CD14-positive monocyte (primary cell): Measurements from ENCODE around the gene FSD1. TPM values are rescaled to one million over a fixed set of nuclear protein-coding genes. Genes with fewer than 3 reads are reported as not detected.

Source experiments
- DNase-seq, 3 donors: peaks; one replicate each; pipeline ENCODE4 v3.0.0-alpha.2; 2011 to 2022
- H2AFZ ChIP-seq: 2 replicates; pipeline ENCODE4 v1.6.0; 2012; ENCODE audit warnings: mild to moderate bottlenecking, low read depth, low read length, inconsistent platforms; ENCODE audit not compliant: insufficient read depth, poor library complexity, severe bottlenecking
- H3K27ac ChIP-seq, 2 donors: 1 replicate in 1 of 2; 2 replicates in 1 of 2; pipeline ENCODE4 v1.5.1; 2012 to 2013; ENCODE audit warnings: low read length in 2 of 2, control low read depth in 1 of 2, inconsistent platforms in 1 of 2, low read depth in 1 of 2, mild to moderate bottlenecking in 1 of 2
- H3K27me3 ChIP-seq, 2 donors: one replicate each; pipeline versions ENCODE4 v1.6.0 to v1.6.1; 2011 to 2013; ENCODE audit warnings: low read length in 2 of 2; ENCODE audit not compliant: control insufficient read depth in 2 of 2, insufficient read depth in 2 of 2
- H3K36me3 ChIP-seq, 2 donors: replicated peaks in 1 of 2; 1 replicate in 1 of 2; 2 replicates in 1 of 2; pipeline versions ENCODE4 v1.5.1 to v1.6.1; 2012 to 2013; ENCODE audit warnings: low read length in 2 of 2, control low read depth in 1 of 2, inconsistent platforms in 1 of 2, mild to moderate bottlenecking in 1 of 2; ENCODE audit not compliant: insufficient read depth in 2 of 2, control insufficient read depth in 1 of 2
- H3K4me1 ChIP-seq, 2 donors: 1 replicate in 1 of 2; 2 replicates in 1 of 2; pipeline versions ENCODE4 v1.5.1 to v1.6.1; 2012 to 2013; ENCODE audit warnings: low read length in 2 of 2, control low read depth in 1 of 2, inconsistent platforms in 1 of 2, mild to moderate bottlenecking in 1 of 2, moderate library complexity in 1 of 2; ENCODE audit not compliant: insufficient read depth in 2 of 2, control insufficient read depth in 1 of 2
- H3K4me2 ChIP-seq: replicated peaks from 2 replicates; pipeline ENCODE3; 2012; ENCODE audit warnings: low read length, moderate library complexity, mild to moderate bottlenecking; ENCODE audit not compliant: poor library complexity, severe bottlenecking; ENCODE audit errors: extremely low read depth
- H3K4me3 ChIP-seq, 3 experiments: fragments of 200-600 bp in 1 of 3; sonication (generic) in 1 of 3; replicated peaks in 1 of 3; 1 replicate in 2 of 3; 2 replicates in 1 of 3; pipeline ENCODE4 v1.5.1; 2011 to 2013; ENCODE audit warnings: low read length in 3 of 3, mild to moderate bottlenecking in 3 of 3, control low read depth in 2 of 3, low read depth in 2 of 3, inconsistent platforms in 1 of 3, moderate library complexity in 1 of 3
- H3K79me2 ChIP-seq: 2 replicates; pipeline ENCODE4 v1.6.0; 2012; ENCODE audit warnings: mild to moderate bottlenecking, control low read depth, inconsistent platforms, low read length, moderate library complexity; ENCODE audit not compliant: insufficient read depth
- H3K9ac ChIP-seq: 2 replicates; pipeline ENCODE4 v1.6.0; 2017; ENCODE audit warnings: low read length, mild to moderate bottlenecking; ENCODE audit not compliant: insufficient read depth, poor library complexity, severe bottlenecking
- H3K9me3 ChIP-seq, 2 donors: replicated peaks in 1 of 2; 1 replicate in 1 of 2; 2 replicates in 1 of 2; pipeline versions ENCODE4 v1.5.1 to v1.6.1; 2012 to 2013; ENCODE audit warnings: low read length in 2 of 2, control low read depth in 1 of 2; ENCODE audit not compliant: control insufficient read depth in 1 of 2, insufficient read depth in 1 of 2
- H4K20me1 ChIP-seq: 2 replicates; pipeline ENCODE4 v1.6.0; 2012; ENCODE audit warnings: mild to moderate bottlenecking, low read length, control low read depth, moderate library complexity; ENCODE audit not compliant: insufficient read depth
- H3K27ac Mint-ChIP-seq, 7 donors: one replicate each; pipeline ENCODE4 v1.8.0; 2020; ENCODE audit warnings: mild to moderate bottlenecking in 7 of 7, mixed read lengths in 7 of 7, moderate library complexity in 6 of 7, inconsistent platforms in 2 of 7
- H3K27me3 Mint-ChIP-seq, 3 donors: one replicate each; pipeline ENCODE4 v1.8.0; 2021 to 2022; ENCODE audit warnings: low read depth in 3 of 3, mild to moderate bottlenecking in 3 of 3, mixed read lengths in 3 of 3, moderate library complexity in 3 of 3, inconsistent platforms in 1 of 3
- H3K36me3 Mint-ChIP-seq, 2 donors: one replicate each; pipeline ENCODE4 v1.8.0; 2020; ENCODE audit warnings: mixed read lengths in 2 of 2, inconsistent platforms in 1 of 2, mild to moderate bottlenecking in 1 of 2
- H3K4me1 Mint-ChIP-seq: one replicate; pipeline ENCODE4 v1.8.0; 2020; ENCODE audit warnings: mild to moderate bottlenecking, mixed read lengths
- H3K4me3 Mint-ChIP-seq, 2 donors: one replicate each; pipeline ENCODE4 v1.8.0; 2020; ENCODE audit warnings: mild to moderate bottlenecking in 2 of 2, mixed read lengths in 2 of 2, moderate library complexity in 1 of 2
- H3K9me3 Mint-ChIP-seq, 7 donors: one replicate each; pipeline ENCODE4 v1.8.0; 2020 to 2022; ENCODE audit warnings: mixed read lengths in 7 of 7, mild to moderate bottlenecking in 6 of 7, moderate library complexity in 6 of 7, inconsistent platforms in 2 of 7
- CTCF ChIP-seq: fragments of 200-600 bp; IDR thresholded peaks from one replicate; pipeline ENCODE4 v1.8.0; 2022; ENCODE audit warnings: antibody characterized with exemption, mild to moderate bottlenecking
- WGBS: methylation state at CpG from one replicate; pipeline ENCODE4 v1.1.5; 2013; ENCODE audit warnings: missing lambda C conversion rate; ENCODE audit not compliant: insufficient coverage; 5-methylcytosine and 5-hydroxymethylcytosine counted together
- intact Hi-C, 2 donors: fragments of 100-400 bp; cut with micrococcal nuclease; formaldehyde crosslinking; loops; one replicate each; pipeline versions ENCODE4 v1.15.0 to v1.15.1; 2023
- polyA plus RNA-seq, 3 donors: library from polyadenylated mRNA; depleted of rRNA in 1 of 3; unstranded in 2 of 3; stranded (reverse) in 1 of 3; fragments of 300-500 nt in 2 of 3; fragments of >200 nt in 1 of 3; fragmentation: Illumina TruSeq in 2 of 3; gene quantifications; 1 replicate in 2 of 3; 2 replicates in 1 of 3; pipeline ENCODE4 v1.2.3, GENCODE V29; 2012 to 2021

The FSD1 gene
- polyA plus RNA-seq, 3 donors: 0.39 TPM; not detected in 2

DNA sequence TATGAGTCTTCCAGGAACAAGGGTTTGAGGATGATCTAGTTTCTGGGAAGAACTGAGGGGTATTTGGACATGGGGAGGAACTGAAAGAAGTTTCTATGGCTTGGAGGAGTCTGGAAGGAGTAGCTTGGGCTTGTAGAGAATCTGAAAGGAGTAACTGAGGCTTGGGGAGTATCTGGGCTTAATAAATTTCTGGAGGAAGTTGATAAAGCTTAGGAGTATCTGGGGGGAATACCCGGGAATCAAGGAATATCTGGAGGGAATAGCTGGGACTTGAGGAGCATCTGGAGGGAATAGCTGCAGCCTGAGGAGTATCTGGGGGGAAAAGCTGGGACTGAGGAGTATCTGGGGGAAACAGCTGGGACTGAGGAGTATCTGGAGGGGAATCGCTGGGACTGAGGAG lies 16.0 kb downstream of the FSD1 start:
- Histone ChIP-seq H3K9ac (no peak overlapping the region), H3K79me2 (no peaks in the 10 kb centered on the region), H3K4me2 (no peak overlapping the region), H3K27me3 (no peaks in the 10 kb centered on the region), H4K20me1 (no peaks in the 10 kb centered on the region), H3K27ac (no peak overlapping the region), H3K4me1 (peaks cover 6 to 9% of the 10 kb centered on the region in 2 donors), H3K36me3 (no peaks in the 10 kb centered on the region), H3K9me3 (peaks cover 27 to 43% of the 10 kb centered on the region in 2 donors), H2AFZ (no peak overlapping the region), H3K4me3 (no peak overlapping the region)
- Mint-ChIP-seq H3K36me3 (no peaks in the 10 kb centered on the region), H3K27me3 (peaks cover 4 to 8% (median 7%) of the 10 kb centered on the region in 3 donors), H3K27ac (no peak overlapping the region), H3K9me3 (peaks cover 33 to 50% (median 40%) of the 10 kb centered on the region in 7 donors), H3K4me1 (peaks cover 8% of the 10 kb centered on the region), H3K4me3 (no peak overlapping the region)
- DNase-seq: no peak
- intact Hi-C loops: loop anchor here in 1 of 2 donors (10.0 kb wide), 1 partner anchor 354 kb away; the partner anchor contains the start of gene MYDGF
- 97% methylated on average over 2 of the region's 2 CpGs for WGBS
- no peak for TF ChIP-seq CTCF

DNA sequence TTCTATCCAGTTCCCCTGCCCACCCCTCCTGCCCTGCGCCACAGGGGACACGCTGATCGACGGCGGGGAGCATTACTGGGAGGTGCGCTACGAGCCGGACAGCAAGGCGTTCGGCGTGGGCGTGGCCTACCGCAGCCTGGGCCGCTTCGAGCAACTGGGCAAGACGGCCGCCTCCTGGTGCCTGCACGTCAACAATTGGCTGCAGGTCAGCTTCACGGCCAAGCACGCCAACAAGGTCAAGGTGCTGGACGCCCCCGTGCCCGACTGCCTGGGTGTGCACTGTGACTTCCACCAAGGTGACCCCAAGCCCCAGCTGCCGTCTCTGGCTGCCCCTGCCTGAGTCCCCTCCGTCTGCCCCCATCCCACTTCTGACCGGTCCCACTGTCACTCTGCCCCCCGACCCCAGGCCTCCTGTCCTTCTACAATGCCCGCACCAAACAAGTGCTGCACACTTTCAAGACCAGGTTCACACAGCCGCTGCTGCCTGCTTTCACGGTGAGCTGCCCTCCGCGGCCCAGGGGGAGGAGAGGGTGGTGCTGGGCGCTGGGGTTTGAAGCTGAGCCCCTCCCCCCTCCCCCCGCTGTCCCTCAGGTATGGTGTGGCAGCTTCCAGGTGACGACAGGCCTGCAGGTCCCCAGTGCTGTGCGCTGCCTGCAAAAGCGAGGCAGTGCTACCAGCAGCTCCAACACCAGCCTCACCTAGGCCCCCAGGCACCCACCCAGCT lies 18.7 kb downstream of the FSD1 start:
- no peak for TF ChIP-seq CTCF
- Histone ChIP-seq H3K36me3 (no peaks in the 10 kb centered on the region), H2AFZ (no peak overlapping the region), H3K27me3 (peaks cover 2 to 23% of the 10 kb centered on the region in 2 donors), H4K20me1 (no peaks in the 10 kb centered on the region), H3K9ac (no peak overlapping the region), H3K27ac (no peak overlapping the region), H3K9me3 (peaks cover 27 to 58% of the 10 kb centered on the region in 2 donors), H3K4me2 (no peak overlapping the region), H3K4me1 (peaks cover 21 to 24% of the 10 kb centered on the region in 2 donors), H3K4me3 (no peak overlapping the region), H3K79me2 (no peaks in the 10 kb centered on the region)
- peaks cover 24% of the 10 kb centered on the region for H3K4me1 Mint-ChIP-seq
- peaks cover 23 to 32% (median 28%) of the 10 kb centered on the region in 3 donors for H3K27me3 Mint-ChIP-seq
- no peak overlapping the region for H3K4me3 Mint-ChIP-seq
- no peak for DNase-seq
- H3K36me3 Mint-ChIP-seq: peaks cover 3% of the 10 kb centered on the region in 2 donors
- 86% methylated on average over 29 of the region's 37 CpGs for WGBS
- intact Hi-C loops: loop anchor here in 1 of 2 donors (10.0 kb wide), 1 partner anchor 352 kb away; the partner anchor contains the start of gene MYDGF
- H3K27ac Mint-ChIP-seq: no peak overlapping the region
- peaks cover 41 to 61% (median 51%) of the 10 kb centered on the region in 7 donors for H3K9me3 Mint-ChIP-seq
